SH-SY5Y (cell line): ENCODE data around the gene CNOT6L.

Source experiments
- GATA2 ChIP-seq: IDR thresholded peaks from 2 replicates; pipeline ENCODE4 v1.6.1; 2011; ENCODE audit warnings: mild to moderate bottlenecking, low read depth, low read length
- GATA3 ChIP-seq: IDR thresholded peaks from 2 replicates; pipeline ENCODE4 v1.6.1; 2011; ENCODE audit warnings: low read depth, mild to moderate bottlenecking, low read length, moderate library complexity

DNA sequence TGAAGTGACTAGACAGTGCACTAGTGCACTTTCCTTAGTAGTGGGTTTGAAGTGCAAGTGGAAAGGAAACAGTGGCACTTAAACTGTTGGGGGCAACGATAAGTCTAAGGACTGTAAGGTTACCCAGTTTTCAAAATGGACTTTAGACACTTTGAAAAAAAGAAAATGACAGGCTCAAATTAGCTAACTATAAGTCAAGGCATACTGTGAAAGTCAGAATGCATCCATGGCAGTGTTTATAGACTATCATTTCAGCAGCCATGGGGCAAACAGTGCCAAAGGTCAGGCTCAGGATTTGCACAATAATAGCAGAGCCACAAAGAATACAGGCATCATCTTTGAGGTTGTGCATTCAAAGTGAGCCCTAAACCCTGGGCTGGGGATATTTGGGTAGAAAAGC, 109.1 kb downstream of the CNOT6L start:
- TF ChIP-seq GATA2 (no peak), GATA3 (no peak)
